HepG2 (cell line): ENCODE results near the gene DCTN2. TPM values are rescaled to one million over a fixed set of nuclear protein-coding genes. Genes with fewer than 3 reads are reported as not detected.

ENCODE experiments used
- ATAC-seq: fragments of 200-7000 bp; cut with Tn5 transposase; 3 replicates; pipeline ENCODE4 v1.9.1; 2020; ENCODE audit warnings: mild to moderate bottlenecking, moderate library complexity
- BruUV-seq: library from RNA; stranded (reverse); fragments of 400-500 nt; replicated peaks from 2 replicates; lab custom pipeline; 2021; lab: Mats Ljungman, UMichigan
- CTCF ChIA-PET: fragments of 300-600 bp; formaldehyde crosslinking; extraction: SDS; loops from one replicate; lab custom pipeline; 2021; ENCODE audit warnings: low total read pairs, inconsistent platforms, low intra/inter-chr PET ratio; lab: Yijun Ruan, JAX
- POLR2A ChIA-PET: fragments of 350-600 bp; sonication (Branson Sonifier 250); formaldehyde crosslinking; loops from one replicate; lab custom pipeline; 2020; ENCODE audit warnings: antibody characterized with exemption, inconsistent platforms; lab: Yijun Ruan, JAX
- DNase-seq: peaks from one replicate; pipeline ENCODE4 v3.0.0-alpha.2; 2015; ENCODE audit warnings: low spot score
- FAIRE-seq: peaks from 3 replicates; lab custom pipeline; 2011; peaks lifted over from hg19 to GRCh38; lab: Jason Lieb, UNC
- H2AFZ ChIP-seq: one replicate; pipeline ENCODE4 v1.6.1; 2011; ENCODE audit warnings: low read length, inconsistent platforms
- H3K27ac ChIP-seq: fragments of 300-600 bp; 3 replicates; pipeline ENCODE4 v1.8.0; 2011; ENCODE audit warnings: mixed run types, mild to moderate bottlenecking, mixed read lengths, low read length, inconsistent platforms; ENCODE audit not compliant: insufficient read depth; ENCODE audit errors: extremely low read length
- H3K27me3 ChIP-seq, 2 experiments: fragments of 200-600 bp in 1 of 2; 2 replicates in 1 of 2; 3 replicates in 1 of 2; pipeline versions ENCODE4 v1.6.0 to v1.8.0; 2011; ENCODE audit warnings: low read length in 2 of 2, mild to moderate bottlenecking in 2 of 2, moderate library complexity in 2 of 2, inconsistent platforms in 1 of 2; ENCODE audit not compliant: insufficient read depth in 2 of 2, control insufficient read depth in 1 of 2
- H3K36me3 ChIP-seq, 2 experiments: fragments of 200-600 bp in 1 of 2; replicated peaks in 1 of 2; 2 replicates in 1 of 2; 3 replicates in 1 of 2; pipeline versions ENCODE4 v1.5.1 to v1.8.0; 2011; ENCODE audit warnings: low read length in 2 of 2, inconsistent platforms in 1 of 2; ENCODE audit not compliant: insufficient read depth in 2 of 2, control insufficient read depth in 1 of 2
- H3K4me1 ChIP-seq: 2 replicates; pipeline ENCODE4 v1.5.1; 2012; ENCODE audit warnings: low read length, inconsistent platforms; ENCODE audit not compliant: insufficient read depth
- H3K4me2 ChIP-seq: 2 replicates; pipeline ENCODE4 v1.6.0; 2011; ENCODE audit warnings: low read depth, low read length, inconsistent platforms
- H3K4me3 ChIP-seq, 3 experiments: fragments of 200-600 bp in 1 of 3; sonication (generic), shearing (Covaris generic) in 1 of 3; replicated peaks in 1 of 3; 2 replicates each; pipeline ENCODE4 v1.5.1; 2011 to 2016; ENCODE audit warnings: low read length in 3 of 3, inconsistent platforms in 2 of 3, low read depth in 2 of 3, mild to moderate bottlenecking in 2 of 3, control low read depth in 1 of 3, mixed read lengths in 1 of 3; ENCODE audit not compliant: insufficient read depth in 1 of 3
- H3K79me2 ChIP-seq: one replicate; pipeline ENCODE4 v1.6.1; 2011; ENCODE audit warnings: low read length, inconsistent platforms; ENCODE audit not compliant: insufficient read depth
- H3K9ac ChIP-seq: 2 replicates; pipeline ENCODE4 v1.6.0; 2011; ENCODE audit warnings: mild to moderate bottlenecking, low read depth, low read length, inconsistent platforms; ENCODE audit not compliant: insufficient read depth
- H3K9me3 ChIP-seq: 2 replicates; pipeline ENCODE4 v1.5.1; 2012; ENCODE audit warnings: mild to moderate bottlenecking, low read length
- H4K20me1 ChIP-seq: 2 replicates; pipeline ENCODE4 v1.6.0; 2011; ENCODE audit warnings: inconsistent platforms, mild to moderate bottlenecking, low read length, moderate library complexity; ENCODE audit not compliant: insufficient read depth
- RFX5 ChIP-seq: IDR thresholded peaks from 2 replicates; pipeline ENCODE4 v1.6.1; 2011; ENCODE audit warnings: low read depth, low read length, improper control_type of control experiment
- RXRA ChIP-seq: sonication (generic); formaldehyde crosslinking; IDR thresholded peaks from 2 replicates; pipeline ENCODE4 v1.5.1; 2020; ENCODE audit warnings: missing genetic modification reagents
- SALL1 ChIP-seq: sonication (generic); formaldehyde crosslinking; IDR thresholded peaks from 2 replicates; pipeline ENCODE4 v1.8.0; 2022; ENCODE audit warnings: mild to moderate bottlenecking, missing genetic modification reagents
- ZNF30 ChIP-seq: sonication (generic); formaldehyde crosslinking; IDR thresholded peaks from 2 replicates; pipeline ENCODE4 v1.5.0; 2020; ENCODE audit warnings: mild to moderate bottlenecking, missing genetic modification reagents
- ZNF317 ChIP-seq: sonication (generic); formaldehyde crosslinking; IDR thresholded peaks from 2 replicates; pipeline ENCODE4 v1.5.0; 2020; ENCODE audit warnings: mild to moderate bottlenecking, missing genetic modification reagents
- ZNF343 ChIP-seq: sonication (generic); formaldehyde crosslinking; IDR thresholded peaks from 2 replicates; pipeline ENCODE4 v1.4.0; 2020; ENCODE audit warnings: mild to moderate bottlenecking, missing genetic modification reagents
- ZNF75D ChIP-seq: sonication (generic); formaldehyde crosslinking; IDR thresholded peaks from 2 replicates; pipeline ENCODE4 v1.8.1; 2023; ENCODE audit warnings: missing genetic modification reagents, mild to moderate bottlenecking, borderline replicate concordance
- WGBS: methylation state at CpG from one replicate; pipeline ENCODE4 v1.1.6; 2017; ENCODE audit warnings: low lambda C conversion rate; 5-methylcytosine and 5-hydroxymethylcytosine counted together
- in situ Hi-C: cut with HindIII; loops from 2 replicates; pipeline ENCODE4 v1.10.0; 2017; ENCODE audit warnings: low pct_unique_long_range_greater_than_20kb; ENCODE audit not compliant: extremely low pct_ligation_motif_present
- intact Hi-C: fragments of 100-400 bp; cut with micrococcal nuclease; formaldehyde crosslinking; loops from one replicate; pipeline ENCODE4 v1.10.0; 2022; ENCODE audit not compliant: unreplicated experiment
- polyA plus RNA-seq, 8 experiments: library from polyadenylated mRNA; depleted of rRNA in 3 of 8; stranded (reverse) in 7 of 8; unstranded in 1 of 8; fragments of >200 nt; fragmentation: Illumina TruSeq in 4 of 8; extraction: Trizol in 4 of 8; gene quantifications; 2 replicates each; pipeline versions ENCODE4 v1.2.1 to v1.2.3, GENCODE V29; 2011 to 2016; ENCODE audit warnings: low read depth in 4 of 8, missing spikeins in 1 of 8, mixed read lengths in 1 of 8; ENCODE audit not compliant: insufficient read depth in 1 of 8
- total RNA-seq, 5 experiments: library from RNA; depleted of rRNA; stranded (reverse); fragments of >200 nt; fragmentation: Illumina TruSeq; extraction: Trizol; gene quantifications; 2 replicates each; pipeline ENCODE4 v1.2.3, GENCODE V29; 2016; ENCODE audit warnings: low read depth in 1 of 5
- TF ChIP-seq, protein P1 (sequence below): sonication (generic); formaldehyde crosslinking; IDR thresholded peaks from 2 replicates; pipeline ENCODE4 v1.4.0; 2020; ENCODE audit warnings: missing genetic modification reagents, mild to moderate bottlenecking, borderline replicate concordance

The DCTN2 gene
- total and polyA plus RNA-seq, 2 of the 13 experiments (the other 11 are each of a cell fraction or from before 2014, with no cell fraction given): 72.0 to 77.4 TPM

DNA sequence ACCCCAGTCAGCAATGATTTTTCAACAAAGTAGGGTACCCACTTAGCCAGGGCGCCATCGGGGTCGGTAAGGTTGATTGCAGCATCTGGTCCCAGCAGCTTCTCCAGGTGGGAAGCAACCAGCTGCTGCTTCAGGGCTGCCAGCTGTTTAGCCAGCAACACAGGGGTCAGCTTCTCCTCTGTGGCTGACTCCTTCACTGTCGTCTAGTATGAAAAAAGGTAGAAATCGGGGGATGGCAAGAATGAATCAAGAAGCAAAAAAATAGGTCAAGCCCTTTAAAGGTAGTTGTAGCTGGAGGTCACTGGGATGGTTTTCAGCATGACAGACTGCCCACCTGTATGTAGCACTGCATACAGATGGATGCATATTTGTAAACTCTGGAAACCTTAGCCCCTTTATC is 12.7 kb downstream of the DCTN2 start:
- ChIA-PET CTCF (no interaction called here), POLR2A (interaction anchor here (1.1 to 2.0 kb wide), 3 partner anchors 9 to 12 kb away, joined by 3 to 8 read pairs (median 3); no protein-coding TSS in a partner anchor)
- Histone ChIP-seq H3K27me3 (no peaks in the 10 kb centered on the region), H3K79me2 (no peaks in the 10 kb centered on the region), H3K36me3 (peaks cover 20 to 58% of the 10 kb centered on the region in 2 experiments), H2AFZ (no peak overlapping the region), H4K20me1 (no peaks in the 10 kb centered on the region), H3K27ac (no peak overlapping the region), H3K9me3 (no peaks in the 10 kb centered on the region), H3K4me1 (no peaks in the 10 kb centered on the region), H3K4me2 (no peak overlapping the region), H3K9ac (no peak overlapping the region), H3K4me3 (no peak overlapping the region)
- ATAC-seq (no peak), FAIRE-seq (no peak), DNase-seq (no peak)
- no TSS peak for BruUV-seq
- WGBS: 93% methylated on average over 5 of the region's 5 CpGs
- TF ChIP-seq ZNF343 (no peak), ZNF317 (CRISPR knock-in tag) (no peak), ZNF30 (CRISPR knock-in tag) (no peak), RXRA (CRISPR knock-in tag) (no peak), SALL1 (CRISPR knock-in tag) (no peak), RFX5 (no peak), ZNF75D (no peak)
- TF ChIP-seq, protein P1, sequence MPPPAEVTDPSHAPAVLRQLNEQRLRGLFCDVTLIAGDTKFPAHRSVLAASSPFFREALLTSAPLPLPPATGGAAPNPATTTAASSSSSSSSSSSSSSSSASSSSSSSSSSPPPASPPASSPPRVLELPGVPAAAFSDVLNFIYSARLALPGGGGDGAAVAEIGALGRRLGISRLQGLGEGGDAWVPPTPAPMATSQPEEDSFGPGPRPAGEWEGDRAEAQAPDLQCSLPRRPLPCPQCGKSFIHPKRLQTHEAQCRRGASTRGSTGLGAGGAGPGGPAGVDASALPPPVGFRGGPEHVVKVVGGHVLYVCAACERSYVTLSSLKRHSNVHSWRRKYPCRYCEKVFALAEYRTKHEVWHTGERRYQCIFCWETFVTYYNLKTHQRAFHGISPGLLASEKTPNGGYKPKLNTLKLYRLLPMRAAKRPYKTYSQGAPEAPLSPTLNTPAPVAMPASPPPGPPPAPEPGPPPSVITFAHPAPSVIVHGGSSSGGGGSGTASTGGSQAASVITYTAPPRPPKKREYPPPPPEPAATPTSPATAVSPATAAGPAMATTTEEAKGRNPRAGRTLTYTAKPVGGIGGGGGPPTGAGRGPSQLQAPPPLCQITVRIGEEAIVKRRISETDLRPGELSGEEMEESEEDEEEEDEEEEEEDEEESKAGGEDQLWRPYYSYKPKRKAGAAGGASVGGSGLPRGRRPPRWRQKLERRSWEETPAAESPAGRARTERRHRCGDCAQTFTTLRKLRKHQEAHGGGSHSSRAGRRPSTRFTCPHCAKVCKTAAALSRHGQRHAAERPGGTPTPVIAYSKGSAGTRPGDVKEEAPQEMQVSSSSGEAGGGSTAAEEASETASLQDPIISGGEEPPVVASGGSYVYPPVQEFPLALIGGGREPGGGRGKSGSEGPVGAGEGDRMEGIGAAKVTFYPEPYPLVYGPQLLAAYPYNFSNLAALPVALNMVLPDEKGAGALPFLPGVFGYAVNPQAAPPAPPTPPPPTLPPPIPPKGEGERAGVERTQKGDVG (CRISPR knock-in tag): no peak
- intact Hi-C loops: no loop called here
- in situ Hi-C loops: no loop called here
